ENCODE results near the gene C19orf81. TPM values are rescaled to one million over a fixed set of nuclear protein-coding genes. Genes with fewer than 3 reads are reported as not detected.

C19orf81 gene
- total RNA-seq, 1 donor from 2014 or later: 9.6 TPM

GRCh38 chr19:50670102-50670380 lies 20.8 kb downstream of the C19orf81 start:
- no peak overlapping the region for H3K4me3 ChIP-seq (ENCODE audit: low read depth, low read length)
- no peak for DNase-seq (ENCODE audit: low read depth)
- TF ChIP-seq CTCF (conservative IDR thresholded peaks at IDR 0.05; ENCODE audit: low read depth, low read length): no peak

- no peak overlapping the region for H3K4me3 ChIP-seq (ENCODE audit: low read depth, low read length)
- DNase-seq (ENCODE audit: low read depth): no peak
- TF ChIP-seq CTCF (conservative IDR thresholded peaks at IDR 0.05; ENCODE audit: low read depth, low read length): no peak
Observed at GRCh38 chr19:50673118-50673517, 23.9 kb downstream of the C19orf81 start.

- TF ChIP-seq CTCF (conservative IDR thresholded peaks at IDR 0.05; ENCODE audit: low read depth, low read length): no peak
- no peak for DNase-seq (ENCODE audit: low read depth)
Observed at GRCh38 chr19:50676625-50677197, 27.5 kb downstream of the C19orf81 start.

GRCh38 chr19:50677636-50678035 lies 28.4 kb downstream of the C19orf81 start:
- no peak for TF ChIP-seq CTCF (conservative IDR thresholded peaks at IDR 0.05; ENCODE audit: low read depth, low read length)
- no peak for DNase-seq (ENCODE audit: low read depth)
- H3K4me3 ChIP-seq (ENCODE audit: low read depth, low read length): no peak overlapping the region

More at GRCh38 chr19:50676625-50677197, 27.5 kb downstream of the C19orf81 start:
- H3K4me3 ChIP-seq (ENCODE audit: low read depth, low read length): no peak overlapping the region

GRCh38 chr19:50678323-50678722 lies 29.1 kb downstream of the C19orf81 start:
- H3K4me3 ChIP-seq (ENCODE audit: low read depth, low read length): no peak overlapping the region
- TF ChIP-seq CTCF (conservative IDR thresholded peaks at IDR 0.05; ENCODE audit: low read depth, low read length): no peak
- DNase-seq (ENCODE audit: low read depth): no peak

GRCh38 chr19:50679177-50680125 lies 30.2 kb downstream of the C19orf81 start:
- no peak for DNase-seq (ENCODE audit: low read depth)
- no peak for TF ChIP-seq CTCF (conservative IDR thresholded peaks at IDR 0.05; ENCODE audit: low read depth, low read length)
- no peak overlapping the region for H3K4me3 ChIP-seq (ENCODE audit: low read depth, low read length)

All from epithelial cell of proximal tubule (primary cell).